Omental fat pad (tissue), 4 donors: ENCODE measurements around the gene DCP1B. TPM values are rescaled to one million over a fixed set of nuclear protein-coding genes. Genes with fewer than 3 reads are reported as not detected.

Experiments
- ATAC-seq: fragments of 150-250 bp; one replicate; pipeline ENCODE4 v1.9.1; 2016; ENCODE audit warnings: mild to moderate bottlenecking, moderate library complexity; ENCODE audit not compliant: low FRiP score
- DNase-seq: peaks from one replicate; pipeline ENCODE4 v3.0.0-alpha.2; 2019; ENCODE audit warnings: low spot score
- CTCF ChIP-seq, 3 donors: fragments of 450-650 bp; IDR thresholded peaks; one replicate each; pipeline ENCODE4 v1.5.1; 2016 to 2017; ENCODE audit warnings: antibody characterized with exemption in 3 of 3, mild to moderate bottlenecking in 3 of 3, moderate library complexity in 2 of 3
- total RNA-seq, 4 donors: library from RNA; depleted of rRNA; stranded (reverse); fragments of >200 nt; gene quantifications; one replicate each; pipeline ENCODE4 v1.1.0, GENCODE V29; 2016

Gene DCP1B
- total RNA-seq, 4 donors from 2014 or later, result 7.2 to 19.2 (median 9.9) TPM

GRCh38 chr12:2032506-2032905 lies 28.2 kb upstream of the DCP1B start:
- no peak for ATAC-seq
- TF ChIP-seq CTCF (IDR thresholded peaks at IDR 0.05), result no peak

GRCh38 chr12:2029851-2030250 lies 25.6 kb upstream of the DCP1B start:
- DNase-seq (no peak), ATAC-seq (no peak)
- TF ChIP-seq CTCF (IDR thresholded peaks at IDR 0.05), result no peak

More at GRCh38 chr12:2032506-2032905, 28.2 kb upstream of the DCP1B start:
- no peak for DNase-seq

GRCh38 chr12:2027351-2027750 lies 23.1 kb upstream of the DCP1B start:
- ATAC-seq (no peak), DNase-seq (no peak)
- TF ChIP-seq CTCF (IDR thresholded peaks at IDR 0.05), result no peak

GRCh38 chr12:2023365-2023764 lies 19.1 kb upstream of the DCP1B start:
- no peak for TF ChIP-seq CTCF (IDR thresholded peaks at IDR 0.05)
- DNase-seq (no peak), ATAC-seq (no peak)

- no peak for TF ChIP-seq CTCF (IDR thresholded peaks at IDR 0.05)
- no peak for DNase-seq
- ATAC-seq, result no peak
These were observed 16.3 kb upstream of the DCP1B start for GRCh38 chr12:2020511-2020910.

- no peak for DNase-seq
- TF ChIP-seq CTCF (IDR thresholded peaks at IDR 0.05), result no peak
- ATAC-seq, result no peak
These were observed 14.9 kb upstream of the DCP1B start for GRCh38 chr12:2019126-2019525.

- DNase-seq, result no peak
- TF ChIP-seq CTCF (IDR thresholded peaks at IDR 0.05), result no peak
These were observed 14.1 kb upstream of the DCP1B start for GRCh38 chr12:2018391-2018790.

More at GRCh38 chr12:2018391-2018790, 14.1 kb upstream of the DCP1B start:
- ATAC-seq, result no peak
